ENCODE results near the gene RSAD2. TPM values are rescaled to one million over a fixed set of nuclear protein-coding genes. Genes with fewer than 3 reads are reported as not detected.
"Not testable (repeated sequence)": the region's sequence is repeated elsewhere in the genome, so short reads cannot be mapped to it uniquely, and the experiment has no call there.

RSAD2 gene
- total and polyA plus RNA-seq, 2 experiments from 2014 or later = 1.1 to 1.3 TPM

DNA sequence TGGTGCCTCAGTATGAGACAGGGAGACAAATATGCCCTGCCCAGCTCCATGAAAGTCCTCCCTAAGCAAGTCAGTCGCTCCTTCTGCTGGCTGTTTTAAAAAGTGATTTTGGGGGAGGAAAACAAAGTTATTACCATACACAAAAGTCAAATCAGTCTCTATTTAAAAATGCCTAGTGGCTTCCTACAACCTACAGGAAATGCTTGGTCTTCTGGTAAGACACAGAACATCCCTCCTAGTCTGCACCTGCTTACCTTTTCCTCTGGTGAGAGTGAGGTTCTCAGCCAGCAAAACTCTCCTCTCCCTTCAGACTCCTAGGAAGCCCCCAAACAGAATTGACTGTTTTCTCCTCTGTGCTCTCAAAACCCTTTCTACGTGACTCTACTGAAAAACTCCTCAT is 25.4 kb upstream of the RSAD2 start:
- no peaks in the 10 kb centered on the region for H3K4me1 ChIP-seq (ENCODE audit: insufficient read depth)
- TF ChIP-seq EZH2phosphoT487 (IDR thresholded peaks at IDR 0.05; ENCODE audit: low read depth, severe bottlenecking, unreplicated experiment) (no peak), EZH2 (IDR thresholded peaks at IDR 0.05; ENCODE audit: borderline replicate concordance) (no peak)
- TF ChIP-seq, protein P1, sequence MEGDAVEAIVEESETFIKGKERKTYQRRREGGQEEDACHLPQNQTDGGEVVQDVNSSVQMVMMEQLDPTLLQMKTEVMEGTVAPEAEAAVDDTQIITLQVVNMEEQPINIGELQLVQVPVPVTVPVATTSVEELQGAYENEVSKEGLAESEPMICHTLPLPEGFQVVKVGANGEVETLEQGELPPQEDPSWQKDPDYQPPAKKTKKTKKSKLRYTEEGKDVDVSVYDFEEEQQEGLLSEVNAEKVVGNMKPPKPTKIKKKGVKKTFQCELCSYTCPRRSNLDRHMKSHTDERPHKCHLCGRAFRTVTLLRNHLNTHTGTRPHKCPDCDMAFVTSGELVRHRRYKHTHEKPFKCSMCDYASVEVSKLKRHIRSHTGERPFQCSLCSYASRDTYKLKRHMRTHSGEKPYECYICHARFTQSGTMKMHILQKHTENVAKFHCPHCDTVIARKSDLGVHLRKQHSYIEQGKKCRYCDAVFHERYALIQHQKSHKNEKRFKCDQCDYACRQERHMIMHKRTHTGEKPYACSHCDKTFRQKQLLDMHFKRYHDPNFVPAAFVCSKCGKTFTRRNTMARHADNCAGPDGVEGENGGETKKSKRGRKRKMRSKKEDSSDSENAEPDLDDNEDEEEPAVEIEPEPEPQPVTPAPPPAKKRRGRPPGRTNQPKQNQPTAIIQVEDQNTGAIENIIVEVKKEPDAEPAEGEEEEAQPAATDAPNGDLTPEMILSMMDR (IDR thresholded peaks at IDR 0.05; ENCODE audit: poor library complexity) = no peak
- H3K27ac ChIP-seq = no peak overlapping the region
- no peaks in the 10 kb centered on the region for H3K36me3 ChIP-seq (replicated peaks; ENCODE audit: insufficient read depth, low read depth)
- DNase-seq (ENCODE audit: low spot score) = no peak
- no peaks in the 10 kb centered on the region for H3K79me2 ChIP-seq
- 93% methylated on average over 2 of the region's 2 CpGs for WGBS (ENCODE audit: low lambda C conversion rate, missing lambda C conversion rate)
- no peaks in the 10 kb centered on the region for H3K9me2 ChIP-seq (replicated peaks; ENCODE audit: insufficient read depth)
- H3K4me2 ChIP-seq = no peak overlapping the region
- no peaks in the 10 kb centered on the region for H4K20me1 ChIP-seq (ENCODE audit: insufficient read depth, poor library complexity, severe bottlenecking)
- H3K27me3 ChIP-seq = no peaks in the 10 kb centered on the region
- no peaks in the 10 kb centered on the region for H3K9me3 ChIP-seq (ENCODE audit: low read depth)
- H3K4me3 ChIP-seq = no peak overlapping the region
- H2AFZ ChIP-seq = no peak overlapping the region

DNA sequence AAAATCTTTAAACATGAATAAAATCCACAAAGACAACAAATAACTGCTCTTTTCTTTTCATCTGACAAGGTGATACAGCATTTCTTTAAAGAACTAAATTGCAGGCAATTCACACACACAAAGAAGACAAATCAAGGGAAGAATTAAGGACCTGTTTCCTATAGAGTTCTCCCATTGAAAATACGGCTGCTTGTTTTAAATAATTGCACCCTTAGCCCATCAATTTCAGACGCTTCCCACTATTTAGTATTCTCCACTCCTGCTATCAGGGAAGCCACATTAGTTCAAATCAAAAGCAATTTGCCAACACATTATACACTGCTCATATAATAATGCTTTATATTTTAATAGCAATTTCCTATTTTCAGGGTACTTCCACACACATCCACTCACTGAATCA is 23.2 kb upstream of the RSAD2 start:
- H3K27me3 ChIP-seq = no peaks in the 10 kb centered on the region
- no peak overlapping the region for H3K27ac ChIP-seq
- no peak overlapping the region for H3K4me3 ChIP-seq
- TF ChIP-seq, protein P1 (IDR thresholded peaks at IDR 0.05; ENCODE audit: poor library complexity) = no peak
- TF ChIP-seq EZH2phosphoT487 (IDR thresholded peaks at IDR 0.05; ENCODE audit: low read depth, severe bottlenecking, unreplicated experiment) (no peak), EZH2 (IDR thresholded peaks at IDR 0.05; ENCODE audit: borderline replicate concordance) (no peak)
- H4K20me1 ChIP-seq (ENCODE audit: insufficient read depth, poor library complexity, severe bottlenecking) = no peaks in the 10 kb centered on the region
- no peaks in the 10 kb centered on the region for H3K9me3 ChIP-seq (ENCODE audit: low read depth)
- no peak overlapping the region for H2AFZ ChIP-seq
- no peaks in the 10 kb centered on the region for H3K4me1 ChIP-seq (ENCODE audit: insufficient read depth)
- 60% methylated on average over 2 of the region's 2 CpGs for WGBS (ENCODE audit: low lambda C conversion rate, missing lambda C conversion rate)
- no peak for DNase-seq (ENCODE audit: low spot score)
- H3K9me2 ChIP-seq (replicated peaks; ENCODE audit: insufficient read depth) = no peaks in the 10 kb centered on the region
- no peaks in the 10 kb centered on the region for H3K36me3 ChIP-seq (replicated peaks; ENCODE audit: insufficient read depth, low read depth)
- no peak overlapping the region for H3K4me2 ChIP-seq
- H3K79me2 ChIP-seq = no peaks in the 10 kb centered on the region

DNA sequence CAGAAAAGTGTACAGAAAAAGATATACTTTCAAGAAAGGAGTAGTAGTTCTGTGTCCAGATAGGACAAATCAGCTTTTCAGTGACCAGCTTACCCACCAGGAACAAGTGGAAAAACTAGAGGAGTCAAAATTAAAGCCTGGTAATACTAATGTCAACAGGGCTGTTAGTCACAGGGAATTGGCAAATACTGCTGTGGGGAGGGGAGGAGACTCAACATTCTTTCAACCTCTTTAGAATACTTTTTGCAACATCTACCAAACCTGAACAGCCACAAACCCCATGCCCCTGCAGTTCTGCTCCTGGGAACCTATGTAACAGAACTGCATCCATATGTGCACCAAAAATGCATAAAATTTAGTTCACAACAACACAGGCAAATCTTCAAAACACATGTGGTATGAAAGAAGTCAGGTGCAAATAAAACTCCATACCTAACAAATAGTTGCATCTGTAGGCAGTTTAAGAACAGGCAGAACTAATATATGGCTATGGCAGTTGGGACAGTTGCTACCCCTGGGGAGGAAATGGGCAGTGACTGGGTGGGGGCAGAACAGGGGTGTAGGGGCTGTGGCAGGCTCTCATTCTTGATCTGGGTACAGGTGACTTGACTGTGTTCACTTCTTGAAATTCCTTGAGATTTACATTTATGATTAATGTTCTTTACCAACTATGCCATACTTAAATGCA is 21.6 kb upstream of the RSAD2 start:
- no peak for TF ChIP-seq EZH2phosphoT487 (IDR thresholded peaks at IDR 0.05; ENCODE audit: low read depth, severe bottlenecking, unreplicated experiment)
- DNase-seq (ENCODE audit: low spot score) = no peak
- Histone ChIP-seq H3K4me2 (no peak overlapping the region), H3K36me3 (replicated peaks; ENCODE audit: insufficient read depth, low read depth) (no peaks in the 10 kb centered on the region), H3K4me3 (no peak overlapping the region), H4K20me1 (ENCODE audit: insufficient read depth, poor library complexity, severe bottlenecking) (no peaks in the 10 kb centered on the region), H3K9me3 (ENCODE audit: low read depth) (no peaks in the 10 kb centered on the region), H3K27ac (no peak overlapping the region), H3K4me1 (ENCODE audit: insufficient read depth) (no peaks in the 10 kb centered on the region), H3K79me2 (no peaks in the 10 kb centered on the region), H2AFZ (no peak overlapping the region), H3K27me3 (no peaks in the 10 kb centered on the region), H3K9me2 (replicated peaks; ENCODE audit: insufficient read depth) (no peaks in the 10 kb centered on the region)

DNA sequence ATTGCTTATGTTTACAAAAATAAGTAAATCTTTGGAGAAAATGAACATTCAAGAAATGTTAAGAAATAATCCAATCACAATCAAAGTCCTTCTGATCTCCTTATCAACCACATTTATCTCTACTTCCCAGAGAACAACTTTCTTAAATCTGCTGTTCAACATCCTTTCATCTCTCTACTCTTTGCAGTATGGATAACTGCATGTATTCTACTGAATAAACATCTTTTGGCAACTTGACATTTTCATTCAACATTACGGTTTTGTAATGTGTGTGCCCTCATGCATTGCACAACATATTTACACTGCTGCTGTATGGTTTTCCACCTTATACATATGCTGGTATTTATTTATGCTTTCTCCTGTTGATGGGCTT is 21.0 kb upstream of the RSAD2 start:
- Histone ChIP-seq H3K9me3 (ENCODE audit: low read depth) (no peaks in the 10 kb centered on the region), H3K4me1 (ENCODE audit: insufficient read depth) (no peaks in the 10 kb centered on the region), H3K36me3 (replicated peaks; ENCODE audit: insufficient read depth, low read depth) (no peaks in the 10 kb centered on the region), H3K27ac (no peak overlapping the region), H3K79me2 (no peaks in the 10 kb centered on the region), H3K4me2 (no peak overlapping the region), H4K20me1 (ENCODE audit: insufficient read depth, poor library complexity, severe bottlenecking) (no peaks in the 10 kb centered on the region), H2AFZ (no peak overlapping the region), H3K9me2 (replicated peaks; ENCODE audit: insufficient read depth) (no peaks in the 10 kb centered on the region), H3K4me3 (no peak overlapping the region), H3K27me3 (no peaks in the 10 kb centered on the region)
- TF ChIP-seq EZH2 (IDR thresholded peaks at IDR 0.05; ENCODE audit: borderline replicate concordance) (no peak), EZH2phosphoT487 (IDR thresholded peaks at IDR 0.05; ENCODE audit: low read depth, severe bottlenecking, unreplicated experiment) (no peak)
- TF ChIP-seq, protein P1 (IDR thresholded peaks at IDR 0.05; ENCODE audit: poor library complexity) = no peak
- 90% methylated on average over 1 of the region's 1 CpG for WGBS (ENCODE audit: low lambda C conversion rate, missing lambda C conversion rate)
- DNase-seq (ENCODE audit: low spot score) = no peak

DNA sequence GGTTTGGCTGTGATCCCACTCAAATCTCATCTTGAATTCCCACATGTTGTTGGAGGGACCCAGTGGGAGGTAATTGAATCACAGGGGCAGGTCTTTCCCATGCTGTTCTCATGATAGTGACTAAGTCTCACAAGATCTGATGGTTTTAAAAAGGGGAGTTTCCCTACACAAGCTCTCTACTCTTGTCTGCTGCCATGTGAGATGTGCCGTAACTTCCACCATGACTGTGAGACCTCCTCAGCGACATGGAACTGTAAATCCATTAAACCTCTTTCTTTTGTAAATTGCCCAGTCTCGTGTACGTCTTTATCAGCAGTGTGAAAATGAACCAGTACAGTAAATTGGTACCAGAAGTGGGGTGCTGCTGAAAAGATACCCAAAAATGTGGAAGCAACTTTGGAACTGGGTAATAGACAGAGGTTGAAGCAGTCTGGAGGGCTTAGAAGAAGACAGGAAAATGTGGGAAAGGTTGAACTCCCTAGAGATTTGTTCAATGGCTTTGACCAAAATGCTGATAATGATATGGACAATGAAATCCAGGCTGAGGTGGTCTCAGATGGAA is 19.0 kb upstream of the RSAD2 start:
- not testable (repeated sequence) for H2AFZ ChIP-seq; H3K4me1 ChIP-seq (ENCODE audit: insufficient read depth); H3K9me3 ChIP-seq (ENCODE audit: low read depth); H3K36me3 ChIP-seq (replicated peaks; ENCODE audit: insufficient read depth, low read depth); H3K27ac ChIP-seq; H3K4me2 ChIP-seq; DNase-seq (ENCODE audit: low spot score); H3K9me2 ChIP-seq (replicated peaks; ENCODE audit: insufficient read depth); H3K4me3 ChIP-seq; H3K27me3 ChIP-seq; H4K20me1 ChIP-seq (ENCODE audit: insufficient read depth, poor library complexity, severe bottlenecking); H3K79me2 ChIP-seq
- 100% methylated on average over 4 of the region's 4 CpGs for WGBS (ENCODE audit: low lambda C conversion rate, missing lambda C conversion rate)

All from hepatocyte (in vitro differentiated cells).